GM21423 (cell line): ENCODE measurements around the gene MAP9.
A peak's percentile ranks its signal among the peaks of the same experiment; 100 is the strongest.
"Not testable (repeated sequence)": the region's sequence is repeated elsewhere in the genome, so short reads cannot be mapped to it uniquely, and the experiment has no call there.

ENCODE experiments used
- ATAC-seq: cut with Tn5 transposase; IDR thresholded peaks from one replicate; pipeline ENCODE4 v1.9.1; 2021; ENCODE audit warnings: mild to moderate bottlenecking, moderate library complexity; ENCODE audit not compliant: unreplicated experiment

MAP9 gene

GRCh38 chr4:155376387-155377268, at the start of gene MAP9:
Gene MAP9, minus strand, starts transcription at chr4:155376965. Its CDS starts 1,115 bp downstream, at chr4:155375850.
- ATAC-seq = peak; percentile 98

DNA sequence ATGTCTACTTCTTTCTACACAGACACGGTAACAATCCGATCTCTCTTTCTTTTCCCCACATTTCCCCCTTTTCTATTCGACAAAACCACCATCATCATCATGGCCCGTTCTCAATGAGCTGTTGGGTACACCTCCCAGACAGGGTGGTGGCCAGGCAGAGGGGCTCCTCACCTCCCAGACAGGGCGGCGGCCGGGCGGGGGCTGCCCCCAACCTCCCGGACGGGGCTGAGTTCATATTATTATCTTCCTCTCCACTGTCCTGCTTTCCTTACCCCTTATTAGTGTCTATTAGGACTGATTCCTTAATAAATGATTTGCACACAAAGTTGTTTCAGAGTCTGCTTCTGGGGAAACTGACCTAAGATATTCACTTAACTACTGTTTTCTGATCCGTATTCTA, 48.0 kb upstream of the MAP9 start:
- ATAC-seq = not testable (repeated sequence)

DNA sequence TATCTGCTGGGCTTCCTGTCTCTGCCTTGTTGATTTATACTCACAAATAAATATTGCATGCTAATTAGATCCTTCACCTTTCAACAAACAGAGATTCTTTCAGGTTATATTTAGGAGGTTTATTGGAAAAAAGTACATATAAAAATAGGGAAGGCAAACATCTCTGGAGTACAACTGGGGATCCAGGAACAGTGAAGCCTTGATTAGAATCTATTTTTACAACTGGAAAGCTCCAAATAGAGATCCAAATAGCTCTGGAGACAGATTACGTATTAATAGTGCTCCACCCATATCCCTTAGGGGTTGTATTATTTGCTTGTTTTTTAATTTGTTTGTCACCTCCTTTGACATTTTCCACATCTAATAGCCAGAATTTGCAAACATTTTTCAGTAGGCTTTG, 46.9 kb upstream of the MAP9 start:
- no peak for ATAC-seq

DNA sequence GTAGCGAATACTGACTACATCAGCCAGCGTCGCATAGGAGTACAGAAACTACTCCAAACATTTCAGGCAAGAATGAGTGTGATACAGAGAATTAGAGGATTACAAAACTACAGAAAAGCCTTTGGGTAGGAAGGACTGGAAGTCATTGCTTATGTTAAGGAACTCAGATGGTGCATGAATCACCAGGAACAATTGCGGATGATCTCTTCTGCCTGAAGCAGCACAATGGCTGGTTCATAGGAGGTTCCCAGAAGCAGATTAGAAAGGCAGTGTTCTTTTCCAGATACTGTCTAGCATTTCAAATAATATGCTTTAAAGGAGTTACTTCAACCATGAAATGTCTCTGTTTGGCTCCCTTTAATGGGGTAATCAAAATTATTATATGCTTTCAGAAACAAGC, 42.5 kb upstream of the MAP9 start:
- ATAC-seq = no peak

GRCh38 chr4:155415662-155416061, 38.9 kb upstream of the MAP9 start:
- no peak for ATAC-seq

GRCh38 chr4:155413451-155413850, 36.7 kb upstream of the MAP9 start:
- ATAC-seq = no peak

DNA sequence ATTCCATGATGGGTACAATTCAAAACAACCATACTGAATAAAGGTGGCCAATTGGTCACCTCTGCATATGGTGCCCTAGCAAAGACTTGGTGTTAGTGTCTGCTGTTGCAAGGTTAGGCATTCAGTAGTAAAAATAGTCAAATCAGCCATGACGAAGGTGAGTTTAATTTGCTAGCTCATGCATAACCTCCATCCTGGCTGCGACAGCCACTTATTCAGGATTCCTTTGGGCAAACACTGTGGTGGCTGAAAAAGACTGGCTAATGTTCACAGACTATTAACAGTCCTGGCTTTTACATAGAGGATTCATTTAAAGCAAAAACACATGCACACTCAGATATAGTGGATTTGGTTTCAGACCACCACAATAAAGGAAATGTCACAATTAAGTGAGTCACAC, 34.8 kb upstream of the MAP9 start:
- ATAC-seq = no peak

- peak; percentile 75 for ATAC-seq
These were observed 32.0 kb upstream of the MAP9 start for GRCh38 chr4:155408796-155409195.

DNA sequence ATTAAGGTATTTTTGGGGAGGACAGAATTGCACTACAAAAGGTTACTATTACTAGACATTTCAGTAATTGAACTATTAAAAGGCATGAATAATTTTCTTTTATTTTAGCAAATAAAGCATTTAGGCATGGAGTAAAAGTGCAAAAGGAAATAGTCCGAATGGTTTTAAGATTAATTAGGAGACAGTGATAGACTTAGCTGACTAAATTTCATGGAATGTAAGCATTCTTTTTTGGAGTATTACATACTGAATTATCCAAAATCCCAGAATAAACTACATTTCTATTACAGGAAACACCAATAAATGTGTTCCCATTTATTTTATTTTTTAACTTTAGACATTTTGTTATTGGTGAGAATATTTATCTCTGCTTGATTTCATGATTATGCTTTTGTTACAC, 30.7 kb upstream of the MAP9 start:
- no peak for ATAC-seq

DNA sequence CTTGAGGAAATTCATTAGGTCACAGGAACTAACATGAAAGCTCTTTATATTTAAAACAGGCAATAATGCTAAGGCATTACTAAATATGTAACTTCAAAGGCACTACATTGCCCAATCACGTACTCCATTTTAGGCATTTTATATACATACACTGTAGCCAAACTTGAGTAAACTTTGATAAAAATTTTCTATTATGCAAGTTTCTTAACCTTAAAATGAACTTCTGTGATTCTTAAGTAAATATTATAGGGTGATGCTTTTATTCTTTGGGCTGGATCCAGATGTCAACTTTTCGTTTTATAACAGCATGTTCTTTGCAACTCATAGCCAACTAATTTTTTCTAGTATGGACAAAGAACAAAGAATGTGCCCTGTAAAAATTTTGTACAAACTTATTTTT, 28.3 kb upstream of the MAP9 start:
- no peak for ATAC-seq

- no peak for ATAC-seq
These were observed 27.1 kb upstream of the MAP9 start for GRCh38 chr4:155403886-155404285.

DNA sequence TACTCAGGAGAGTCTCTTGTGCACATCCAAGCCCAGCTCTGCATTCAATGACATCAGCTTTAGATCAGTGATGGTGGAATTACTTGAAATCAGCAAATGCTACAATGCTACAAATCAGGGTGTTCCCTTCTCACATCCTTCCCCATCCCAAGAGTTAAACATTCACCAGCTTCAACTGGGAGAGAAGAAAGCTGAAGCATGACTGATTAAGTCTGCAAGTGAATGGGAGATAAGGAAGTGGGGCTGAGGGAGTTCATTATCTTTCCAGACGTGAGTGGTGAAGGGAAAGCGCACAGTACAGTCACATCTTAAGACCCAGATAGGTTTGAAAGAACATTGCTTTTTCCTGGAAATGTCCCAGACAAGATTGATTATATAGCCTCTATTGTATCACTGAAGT, 26.2 kb upstream of the MAP9 start:
- ATAC-seq = no peak

DNA sequence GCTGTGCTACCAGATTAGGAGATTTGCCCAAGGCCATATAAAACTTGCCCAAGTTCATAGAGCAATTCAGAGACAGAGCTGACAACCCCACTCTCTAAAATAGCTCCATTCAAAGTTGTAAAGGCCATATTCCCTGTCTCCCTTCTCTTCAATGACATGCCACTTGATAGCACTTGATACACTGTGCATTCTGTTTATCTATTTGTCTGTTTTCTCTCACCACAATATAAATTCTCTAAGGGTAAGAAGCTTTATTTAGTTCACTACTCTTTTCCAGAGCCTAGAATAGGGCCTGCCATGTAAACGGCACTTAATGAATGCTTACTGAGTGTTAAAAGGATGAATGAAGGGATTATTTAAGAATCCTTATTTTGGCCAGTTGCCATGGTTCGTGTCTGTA, 24.1 kb upstream of the MAP9 start:
- ATAC-seq = no peak

DNA sequence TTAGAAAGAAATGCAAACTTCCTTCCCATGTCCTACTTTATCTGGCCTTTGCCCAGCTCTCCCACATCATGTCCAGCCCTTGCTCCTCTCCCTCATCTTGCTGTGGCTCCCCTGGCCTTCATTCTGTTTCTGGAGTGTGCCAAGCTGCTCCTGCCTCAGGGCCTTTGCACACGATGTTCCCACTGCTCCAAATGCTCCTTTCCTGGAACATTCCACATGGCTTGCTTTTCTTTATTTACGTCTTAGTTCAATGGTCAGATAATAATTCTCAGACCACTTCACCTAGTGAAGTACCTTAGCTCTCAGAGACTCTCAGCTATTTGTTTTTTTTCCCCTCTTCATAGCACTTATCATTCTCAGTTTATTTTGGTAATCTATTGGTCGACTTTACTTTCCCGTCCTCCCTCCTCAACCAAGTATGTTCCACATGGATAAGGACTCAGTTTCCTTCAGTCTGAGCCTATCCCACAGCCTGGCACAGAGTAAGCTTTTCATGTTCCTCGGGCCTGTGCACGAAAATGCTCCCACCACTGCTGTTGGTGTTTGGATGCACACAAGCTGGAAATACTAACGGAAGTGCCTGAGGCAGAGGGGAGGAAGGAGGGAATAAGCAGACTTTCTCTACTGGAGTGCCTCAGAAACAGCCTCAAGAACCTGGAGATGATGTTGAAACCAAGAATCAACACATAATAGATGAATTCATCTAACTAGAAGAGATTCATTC, 23.4 kb upstream of the MAP9 start:
- ATAC-seq = no peak

- ATAC-seq = no peak
These were observed 15.9 kb upstream of the MAP9 start for GRCh38 chr4:155392481-155393184.

GRCh38 chr4:155391932-155392331, 15.2 kb upstream of the MAP9 start:
- ATAC-seq = no peak

DNA sequence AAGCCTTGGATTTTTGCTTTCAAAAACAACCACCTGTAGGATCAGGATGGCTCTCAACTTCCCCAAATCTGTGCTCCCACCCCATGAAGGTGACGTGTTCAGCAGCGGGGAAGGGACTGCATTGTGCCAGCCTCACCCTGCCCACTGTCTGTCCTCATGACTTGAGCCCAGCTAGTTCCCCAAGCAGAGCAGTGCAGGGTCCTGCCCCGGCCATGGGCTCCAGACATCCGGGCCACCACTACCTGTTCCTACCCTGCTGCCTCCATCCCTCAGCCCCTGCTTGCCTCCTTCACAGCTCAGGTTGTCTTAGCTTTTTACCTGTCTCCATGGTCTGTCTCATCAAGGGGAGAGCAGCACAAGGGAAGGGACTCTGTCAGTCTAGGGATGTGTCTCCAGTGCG, 11.4 kb upstream of the MAP9 start:
- no peak for ATAC-seq

DNA sequence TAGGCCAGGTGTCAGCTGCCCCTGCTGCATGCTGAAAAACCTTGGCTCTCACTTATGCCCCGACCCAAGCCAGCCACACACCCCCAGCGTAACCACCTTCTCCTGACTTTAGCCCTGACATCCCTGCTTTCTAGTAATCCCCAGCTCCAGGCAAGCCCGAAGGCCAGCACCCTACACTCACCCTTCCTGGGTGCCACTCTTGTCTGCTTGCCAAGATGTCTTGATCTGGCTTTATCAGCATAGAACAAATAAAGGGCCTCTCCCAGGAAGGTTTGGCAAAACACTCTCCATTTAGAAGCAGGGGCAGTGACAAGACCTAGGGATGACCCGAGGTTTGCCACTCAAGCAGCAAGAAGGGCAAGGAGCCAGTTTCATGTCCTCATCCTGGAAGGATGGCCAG, 6.8 kb upstream of the MAP9 start:
- ATAC-seq = no peak

- ATAC-seq = no peak
These were observed 511 bp upstream of the MAP9 start for GRCh38 chr4:155377276-155377675.

DNA sequence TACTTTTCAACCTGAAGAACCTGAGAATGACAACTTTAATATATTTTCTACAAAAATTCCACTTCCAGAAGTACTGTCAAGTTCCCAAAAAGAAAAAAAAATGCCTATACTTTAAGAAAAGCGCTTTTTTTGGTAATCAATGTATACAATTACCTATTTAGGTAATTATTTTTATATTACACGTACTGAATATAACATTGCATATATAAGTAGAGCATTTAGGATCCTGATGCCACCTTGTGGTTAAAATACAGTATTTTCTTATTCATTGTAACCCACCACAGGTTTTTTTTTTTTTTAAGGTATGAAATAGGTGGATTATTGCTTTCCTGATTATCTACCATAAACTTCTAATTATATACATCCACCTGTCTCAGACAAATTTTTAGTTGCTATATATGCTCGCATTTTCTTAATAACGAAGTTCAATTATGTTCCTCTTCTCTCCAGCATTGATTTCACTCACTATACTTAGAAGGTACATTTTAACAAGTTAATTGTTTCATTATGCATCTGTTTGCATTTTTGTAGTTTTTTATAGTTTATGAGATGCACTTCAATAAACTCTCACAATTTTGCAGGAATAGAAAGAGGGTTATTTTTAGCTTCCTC, 5.2 kb downstream of the MAP9 start:
- peak; percentile 29 for ATAC-seq

DNA sequence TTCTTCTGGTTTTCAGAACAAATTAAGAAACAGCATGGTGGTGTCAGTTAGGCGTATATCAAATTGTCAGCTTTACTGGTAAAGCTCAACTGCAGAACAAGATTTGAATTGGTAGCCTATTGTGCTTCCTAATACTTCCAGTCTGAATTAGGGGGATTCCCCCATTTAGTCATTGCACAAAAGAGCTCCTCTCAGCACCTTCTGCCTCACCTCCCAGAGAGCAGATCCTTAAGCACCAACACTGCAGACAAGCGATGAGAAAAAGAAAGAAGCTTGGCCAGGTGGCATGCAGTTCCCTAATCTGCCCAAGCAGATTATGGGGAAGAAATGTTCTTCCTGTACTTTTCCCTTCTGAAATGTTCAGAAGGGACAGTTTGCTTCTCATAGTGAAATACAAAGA, 9.2 kb downstream of the MAP9 start:
- ATAC-seq = peak; percentile 54
